Nephron progenitor cell (in vitro differentiated cells): ENCODE results near the gene TTLL5.

Experiments
- DNase-seq: peaks from one replicate; pipeline ENCODE4 v3.0.0; 2021
- H3K27ac Mint-ChIP-seq: 2 replicates; pipeline ENCODE4 v1.8.0; 2021; ENCODE audit warnings: mild to moderate bottlenecking, moderate library complexity, mixed read lengths
- H3K27me3 Mint-ChIP-seq: 2 replicates; pipeline ENCODE4 v1.8.0; 2021; ENCODE audit warnings: mild to moderate bottlenecking, low read depth, mixed read lengths; ENCODE audit not compliant: poor library complexity
- H3K36me3 Mint-ChIP-seq: 2 replicates; pipeline ENCODE4 v1.8.0; 2021; ENCODE audit warnings: low read depth, mixed read lengths
- H3K4me1 Mint-ChIP-seq: 2 replicates; pipeline ENCODE4 v1.8.0; 2021; ENCODE audit warnings: mixed read lengths
- H3K4me3 Mint-ChIP-seq: 2 replicates; pipeline ENCODE4 v1.8.0; 2021; ENCODE audit warnings: mild to moderate bottlenecking, moderate library complexity, mixed read lengths
- H3K9me3 Mint-ChIP-seq: 2 replicates; pipeline ENCODE4 v1.8.0; 2021; ENCODE audit warnings: mild to moderate bottlenecking, moderate library complexity, mixed read lengths
- TF ChIP-seq, protein P1 (sequence below): fragments of 200-600 bp; sonication (generic); IDR thresholded peaks from 2 replicates; pipeline ENCODE4 v1.5.0; 2021; ENCODE audit warnings: antibody characterized with exemption

The TTLL5 gene

GRCh38 chr14:75715926-75716780 is 55.1 kb downstream of the TTLL5 start:
- H3K4me3 Mint-ChIP-seq: no peak overlapping the region
- no peaks in the 10 kb centered on the region for H3K9me3 Mint-ChIP-seq
- H3K4me1 Mint-ChIP-seq: peaks cover 21% of the 10 kb centered on the region
- H3K27me3 Mint-ChIP-seq: no peaks in the 10 kb centered on the region
- TF ChIP-seq, protein P1, sequence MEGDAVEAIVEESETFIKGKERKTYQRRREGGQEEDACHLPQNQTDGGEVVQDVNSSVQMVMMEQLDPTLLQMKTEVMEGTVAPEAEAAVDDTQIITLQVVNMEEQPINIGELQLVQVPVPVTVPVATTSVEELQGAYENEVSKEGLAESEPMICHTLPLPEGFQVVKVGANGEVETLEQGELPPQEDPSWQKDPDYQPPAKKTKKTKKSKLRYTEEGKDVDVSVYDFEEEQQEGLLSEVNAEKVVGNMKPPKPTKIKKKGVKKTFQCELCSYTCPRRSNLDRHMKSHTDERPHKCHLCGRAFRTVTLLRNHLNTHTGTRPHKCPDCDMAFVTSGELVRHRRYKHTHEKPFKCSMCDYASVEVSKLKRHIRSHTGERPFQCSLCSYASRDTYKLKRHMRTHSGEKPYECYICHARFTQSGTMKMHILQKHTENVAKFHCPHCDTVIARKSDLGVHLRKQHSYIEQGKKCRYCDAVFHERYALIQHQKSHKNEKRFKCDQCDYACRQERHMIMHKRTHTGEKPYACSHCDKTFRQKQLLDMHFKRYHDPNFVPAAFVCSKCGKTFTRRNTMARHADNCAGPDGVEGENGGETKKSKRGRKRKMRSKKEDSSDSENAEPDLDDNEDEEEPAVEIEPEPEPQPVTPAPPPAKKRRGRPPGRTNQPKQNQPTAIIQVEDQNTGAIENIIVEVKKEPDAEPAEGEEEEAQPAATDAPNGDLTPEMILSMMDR: no peak
- H3K36me3 Mint-ChIP-seq: peaks cover 29% of the 10 kb centered on the region
- H3K27ac Mint-ChIP-seq: no peak overlapping the region
- DNase-seq: no peak

DNA sequence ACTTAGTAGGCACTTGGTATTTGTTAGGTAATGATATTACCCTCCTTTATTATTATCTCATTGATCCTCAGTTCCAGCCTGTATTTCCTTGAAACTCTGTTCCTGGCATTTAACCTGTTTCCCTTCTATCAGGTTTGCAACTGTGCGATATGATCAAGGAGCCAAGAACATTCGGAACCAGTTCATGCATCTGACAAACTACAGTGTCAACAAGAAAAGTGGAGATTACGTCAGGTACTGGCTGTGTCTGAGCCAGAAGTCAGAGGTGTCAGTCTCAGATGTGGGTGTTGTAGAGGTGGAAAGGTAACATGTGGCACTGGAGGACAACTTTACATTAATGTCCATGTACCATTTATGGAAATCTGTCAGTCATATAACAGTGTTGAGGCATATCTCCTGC is 56.7 kb downstream of the TTLL5 start:
- H3K36me3 Mint-ChIP-seq: peaks cover 42% of the 10 kb centered on the region

DNA sequence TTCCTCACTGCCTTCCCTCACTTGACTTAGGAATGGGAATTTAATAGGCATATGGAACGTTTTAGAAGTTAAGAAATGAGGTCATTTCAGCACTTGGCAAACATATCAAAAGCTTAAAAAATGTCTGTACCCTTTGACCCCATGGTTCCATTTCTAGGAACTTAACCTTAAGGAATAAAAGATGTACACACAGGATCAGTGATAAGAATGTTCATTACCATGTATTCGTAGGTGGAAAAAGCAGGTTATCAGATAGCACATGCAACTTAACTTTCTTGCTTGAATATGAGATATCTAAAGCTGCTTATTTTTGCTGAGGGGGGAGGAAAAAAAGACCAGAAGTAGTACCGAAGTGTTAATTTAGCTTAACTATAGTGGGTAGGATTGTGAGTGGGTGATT is 57.2 kb downstream of the TTLL5 start:
- Mint-ChIP-seq H3K27me3 (no peaks in the 10 kb centered on the region), H3K9me3 (no peaks in the 10 kb centered on the region), H3K4me3 (no peak overlapping the region), H3K27ac (no peak overlapping the region), H3K36me3 (peaks cover 47% of the 10 kb centered on the region), H3K4me1 (peaks cover 13% of the 10 kb centered on the region)
- DNase-seq: no peak
- TF ChIP-seq, protein P1: no peak

More for the DNA sequence above, 56.7 kb downstream of the TTLL5 start:
- no peak for DNase-seq
- Mint-ChIP-seq H3K27me3 (no peaks in the 10 kb centered on the region), H3K9me3 (no peaks in the 10 kb centered on the region), H3K4me1 (peaks cover 13% of the 10 kb centered on the region), H3K27ac (no peak overlapping the region), H3K4me3 (no peak overlapping the region)
- TF ChIP-seq, protein P1: no peak

DNA sequence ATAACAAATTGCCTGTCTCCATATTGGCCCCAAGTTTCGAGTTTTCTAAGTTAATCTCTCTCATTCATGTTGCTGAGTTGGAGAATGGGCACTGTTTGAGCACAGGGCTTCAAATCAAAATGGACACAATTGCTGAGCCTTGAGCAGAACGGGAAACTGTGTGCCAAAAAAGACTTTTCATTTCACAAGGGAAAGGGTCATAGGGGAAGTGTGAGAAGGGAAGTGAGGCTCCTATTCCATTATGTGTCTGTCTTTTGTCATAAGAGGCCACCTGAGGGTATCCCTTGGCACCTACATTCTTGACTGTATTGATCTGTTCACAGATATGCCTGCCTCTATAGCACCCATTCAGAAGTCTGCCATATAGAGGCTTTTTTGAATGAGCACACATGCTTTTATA is 59.1 kb downstream of the TTLL5 start:
- Mint-ChIP-seq H3K4me3 (no peak overlapping the region), H3K27me3 (no peaks in the 10 kb centered on the region), H3K4me1 (peaks cover 13% of the 10 kb centered on the region), H3K36me3 (peaks cover 60% of the 10 kb centered on the region), H3K27ac (no peak overlapping the region), H3K9me3 (no peaks in the 10 kb centered on the region)
- TF ChIP-seq, protein P1: no peak
- DNase-seq: no peak

DNA sequence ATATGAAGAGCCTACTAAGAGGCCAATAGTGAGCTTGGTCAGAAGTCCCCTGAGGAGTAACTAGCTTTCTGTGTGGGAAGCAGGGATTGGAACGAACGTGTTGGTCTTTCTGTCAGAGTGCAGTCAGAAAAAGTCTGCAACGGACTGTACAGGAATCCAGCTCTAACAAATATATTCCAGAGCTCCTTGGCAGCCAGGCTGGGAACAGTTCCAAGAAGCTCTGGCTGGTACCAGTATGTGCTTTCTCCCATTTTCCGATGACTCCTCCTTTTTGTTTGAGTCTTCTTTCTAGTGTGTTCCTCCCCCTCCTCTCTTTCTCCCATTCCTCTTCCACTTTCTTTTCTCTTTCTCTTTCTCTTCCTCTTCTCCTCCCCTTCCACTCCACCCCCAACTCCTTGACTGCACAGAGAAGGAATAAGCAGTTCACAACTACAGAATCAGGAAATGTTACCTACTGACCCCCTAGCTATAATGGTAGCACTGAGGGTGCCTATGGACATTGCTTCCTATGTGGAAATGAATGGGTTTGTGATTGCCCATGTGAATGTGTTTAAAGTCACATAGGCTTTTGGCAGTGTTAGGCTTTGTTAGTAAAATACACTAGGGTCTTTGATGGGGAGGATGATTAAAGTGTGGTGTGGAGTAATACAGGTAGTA is 59.9 kb downstream of the TTLL5 start:
- no peak for DNase-seq
- Mint-ChIP-seq H3K27me3 (no peaks in the 10 kb centered on the region), H3K9me3 (no peaks in the 10 kb centered on the region), H3K27ac (no peak overlapping the region), H3K4me1 (peaks cover 5% of the 10 kb centered on the region), H3K36me3 (peaks cover 68% of the 10 kb centered on the region), H3K4me3 (no peak overlapping the region)
- TF ChIP-seq, protein P1: no peak
